ENCODE measurements around the gene FLOT1.

FLOT1 gene

GRCh38 chr6:30742316-30743098 lies at the start of gene FLOT1:
FLOT1 (minus strand) TSS chr6:30742687; CDS start chr6:30742189, 498 bp downstream.
- no peak for TF ChIP-seq CTCF (IDR thresholded peaks at IDR 0.05; ENCODE audit: borderline replicate concordance, control extremely low read depth, extremely low read depth, insufficient read depth, missing control alignments)
- peak; percentile 95 for DNase-seq (ENCODE audit: low spot score)
- in situ Hi-C loops (cut with MboI; ENCODE audit: low sequenced_read_pairs, unreplicated experiment) = no loop called here

GRCh38 chr6:30790724-30791383 lies 48.4 kb upstream of the FLOT1 start:
- TF ChIP-seq CTCF (IDR thresholded peaks at IDR 0.05; ENCODE audit: borderline replicate concordance, control extremely low read depth, extremely low read depth, insufficient read depth, missing control alignments) = no peak
- no peak for DNase-seq (ENCODE audit: low spot score)
- in situ Hi-C loops (cut with MboI; ENCODE audit: low sequenced_read_pairs, unreplicated experiment) = no loop called here

- DNase-seq (ENCODE audit: low spot score) = no peak
- no peak for TF ChIP-seq CTCF (IDR thresholded peaks at IDR 0.05; ENCODE audit: borderline replicate concordance, control extremely low read depth, extremely low read depth, insufficient read depth, missing control alignments)
- in situ Hi-C loops (cut with MboI; ENCODE audit: low sequenced_read_pairs, unreplicated experiment) = no loop called here
Observed at GRCh38 chr6:30789606-30790005, 47.1 kb upstream of the FLOT1 start.

- in situ Hi-C loops (cut with MboI; ENCODE audit: low sequenced_read_pairs, unreplicated experiment) = no loop called here
- TF ChIP-seq CTCF (IDR thresholded peaks at IDR 0.05; ENCODE audit: borderline replicate concordance, control extremely low read depth, extremely low read depth, insufficient read depth, missing control alignments) = no peak
- no peak for DNase-seq (ENCODE audit: low spot score)
Observed at GRCh38 chr6:30787954-30788353, 45.5 kb upstream of the FLOT1 start.

- in situ Hi-C loops (cut with MboI; ENCODE audit: low sequenced_read_pairs, unreplicated experiment) = no loop called here
- no peak for DNase-seq (ENCODE audit: low spot score)
- no peak for TF ChIP-seq CTCF (IDR thresholded peaks at IDR 0.05; ENCODE audit: borderline replicate concordance, control extremely low read depth, extremely low read depth, insufficient read depth, missing control alignments)
Observed at GRCh38 chr6:30782425-30783014, 40.0 kb upstream of the FLOT1 start.

- DNase-seq (ENCODE audit: low spot score) = peak; percentile 34
- in situ Hi-C loops (cut with MboI; ENCODE audit: low sequenced_read_pairs, unreplicated experiment) = no loop called here
- TF ChIP-seq CTCF (IDR thresholded peaks at IDR 0.05; ENCODE audit: borderline replicate concordance, control extremely low read depth, extremely low read depth, insufficient read depth, missing control alignments) = no peak
Observed at GRCh38 chr6:30781743-30782424, 39.4 kb upstream of the FLOT1 start.
